ENCODE results near the gene MME. TPM values are rescaled to one million over a fixed set of nuclear protein-coding genes. Genes with fewer than 3 reads are reported as not detected.

MME gene
- polyA plus RNA-seq, 1 experiment: 208 TPM

DNA sequence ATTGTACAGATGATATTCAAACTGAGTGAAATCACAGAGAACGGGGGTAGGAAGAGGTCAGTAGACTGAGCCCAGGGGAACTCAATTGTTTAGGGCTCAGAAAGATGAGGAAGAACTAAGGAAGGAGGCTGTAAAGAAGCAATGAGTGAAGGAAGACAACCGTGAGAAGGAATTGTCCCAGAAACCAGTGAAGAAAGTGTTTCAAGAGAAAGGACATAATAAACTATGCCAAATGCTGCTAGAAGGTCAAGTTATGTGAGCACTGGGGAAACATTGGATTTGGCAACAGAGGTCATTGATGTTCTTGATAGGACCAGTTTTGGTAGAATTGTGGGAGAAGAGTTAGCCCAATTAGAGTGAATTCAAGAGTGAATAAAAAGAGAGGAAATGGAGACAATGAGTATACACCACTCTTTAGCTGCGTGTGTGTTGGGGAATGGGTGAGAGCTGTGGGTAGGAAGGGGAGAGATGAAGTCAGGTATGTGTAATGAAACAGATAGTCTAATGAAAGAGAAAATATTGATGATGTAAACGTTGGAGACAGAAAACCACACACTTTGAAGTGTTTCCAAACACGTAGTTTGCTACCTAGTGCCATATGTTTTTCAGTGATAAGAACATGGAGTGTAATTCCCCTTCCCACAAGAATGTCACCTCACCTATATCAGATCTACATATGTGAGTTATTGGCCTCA lies 42.5 kb upstream of the MME start:
- TF ChIP-seq, protein P1, sequence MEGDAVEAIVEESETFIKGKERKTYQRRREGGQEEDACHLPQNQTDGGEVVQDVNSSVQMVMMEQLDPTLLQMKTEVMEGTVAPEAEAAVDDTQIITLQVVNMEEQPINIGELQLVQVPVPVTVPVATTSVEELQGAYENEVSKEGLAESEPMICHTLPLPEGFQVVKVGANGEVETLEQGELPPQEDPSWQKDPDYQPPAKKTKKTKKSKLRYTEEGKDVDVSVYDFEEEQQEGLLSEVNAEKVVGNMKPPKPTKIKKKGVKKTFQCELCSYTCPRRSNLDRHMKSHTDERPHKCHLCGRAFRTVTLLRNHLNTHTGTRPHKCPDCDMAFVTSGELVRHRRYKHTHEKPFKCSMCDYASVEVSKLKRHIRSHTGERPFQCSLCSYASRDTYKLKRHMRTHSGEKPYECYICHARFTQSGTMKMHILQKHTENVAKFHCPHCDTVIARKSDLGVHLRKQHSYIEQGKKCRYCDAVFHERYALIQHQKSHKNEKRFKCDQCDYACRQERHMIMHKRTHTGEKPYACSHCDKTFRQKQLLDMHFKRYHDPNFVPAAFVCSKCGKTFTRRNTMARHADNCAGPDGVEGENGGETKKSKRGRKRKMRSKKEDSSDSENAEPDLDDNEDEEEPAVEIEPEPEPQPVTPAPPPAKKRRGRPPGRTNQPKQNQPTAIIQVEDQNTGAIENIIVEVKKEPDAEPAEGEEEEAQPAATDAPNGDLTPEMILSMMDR (IDR thresholded peaks at IDR 0.05; ENCODE audit: insufficient read depth, low read depth, low read length): no peak
- H3K36me3 ChIP-seq (ENCODE audit: control insufficient read depth, insufficient read depth, low read length): no peaks in the 10 kb centered on the region
- ChIA-PET POLR2A (no interaction called here), CTCF (interaction anchor here (1.0 kb wide), 1 partner anchor 44 kb away, joined by 3 read pairs; no protein-coding TSS in a partner anchor)
- no peak overlapping the region for H3K4me3 ChIP-seq (ENCODE audit: low read depth, low read length)
- H3K27me3 ChIP-seq (ENCODE audit: control insufficient read depth, insufficient read depth, low read length): no peaks in the 10 kb centered on the region
- no peak for DNase-seq (ENCODE audit: low read depth)

DNA sequence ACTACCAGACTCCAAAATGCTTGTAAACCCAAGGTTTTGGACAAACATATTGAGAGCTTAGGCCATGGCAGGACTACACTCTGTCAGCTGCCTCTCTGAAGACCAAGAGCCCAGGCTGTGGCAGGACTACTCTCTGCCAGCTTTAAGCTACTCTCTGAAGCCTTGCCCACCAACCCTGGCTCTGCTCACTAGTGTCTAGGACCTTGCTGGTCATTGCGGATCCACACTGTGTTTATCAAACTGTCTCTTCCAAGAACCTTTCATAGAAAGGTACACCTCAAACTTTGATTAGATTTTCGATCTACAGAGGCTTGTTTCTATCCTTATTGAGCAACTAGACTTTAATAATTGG lies 41.9 kb upstream of the MME start:
- Histone ChIP-seq H3K4me3 (ENCODE audit: low read depth, low read length) (no peak overlapping the region), H3K27me3 (ENCODE audit: control insufficient read depth, insufficient read depth, low read length) (no peaks in the 10 kb centered on the region), H3K36me3 (ENCODE audit: control insufficient read depth, insufficient read depth, low read length) (no peaks in the 10 kb centered on the region)
- ChIA-PET POLR2A (no interaction called here), CTCF (no interaction called here)
- TF ChIP-seq, protein P1 (IDR thresholded peaks at IDR 0.05; ENCODE audit: insufficient read depth, low read depth, low read length): no peak
- no peak for DNase-seq (ENCODE audit: low read depth)

DNA sequence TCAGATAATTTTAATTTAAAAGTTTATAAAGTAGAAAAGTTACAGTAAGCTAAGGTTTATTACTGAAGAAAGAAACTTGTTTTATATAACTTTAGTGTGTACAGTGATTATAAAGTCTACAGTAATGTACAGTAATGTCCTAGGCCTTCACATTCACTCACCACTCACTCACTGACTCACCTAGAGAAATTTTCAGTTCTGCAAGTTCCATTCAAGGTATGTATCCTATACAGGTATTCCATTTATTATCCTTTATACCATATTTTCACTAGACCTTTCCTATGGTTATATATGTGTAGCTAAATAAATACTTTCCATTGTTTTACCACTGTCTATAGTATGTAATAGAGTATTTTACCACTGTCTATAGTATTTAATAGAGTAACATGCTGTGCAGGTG lies 33.2 kb upstream of the MME start:
- ChIA-PET CTCF (interaction anchor here (0.7 kb wide), 1 partner anchor 11 kb away, joined by 3 read pairs; no protein-coding TSS in a partner anchor), POLR2A (no interaction called here)
- Histone ChIP-seq H3K27me3 (ENCODE audit: control insufficient read depth, insufficient read depth, low read length) (no peaks in the 10 kb centered on the region), H3K36me3 (ENCODE audit: control insufficient read depth, insufficient read depth, low read length) (no peaks in the 10 kb centered on the region), H3K4me3 (ENCODE audit: low read depth, low read length) (no peak overlapping the region)
- DNase-seq (ENCODE audit: low read depth): no peak
- TF ChIP-seq, protein P1 (IDR thresholded peaks at IDR 0.05; ENCODE audit: insufficient read depth, low read depth, low read length): no peak

DNA sequence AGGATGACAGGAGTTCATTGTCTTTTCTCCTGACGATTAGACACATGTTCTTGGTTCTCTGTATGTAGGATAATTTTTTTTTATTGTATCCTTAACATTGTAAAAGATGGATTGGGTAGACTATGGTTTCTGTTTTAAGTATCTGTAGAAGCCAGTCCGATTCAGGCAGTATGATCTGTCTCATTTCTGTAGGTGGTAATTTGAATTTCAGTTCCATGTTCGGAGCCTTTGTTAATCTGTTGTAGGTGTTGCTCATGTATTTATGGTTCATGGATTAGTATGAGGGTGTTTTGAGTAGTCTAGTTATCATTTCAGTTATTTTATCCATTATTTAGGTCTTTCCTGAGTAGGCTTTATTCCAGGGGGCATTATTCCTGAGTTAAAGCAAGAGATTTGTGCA lies 32.4 kb upstream of the MME start:
- H3K36me3 ChIP-seq (ENCODE audit: control insufficient read depth, insufficient read depth, low read length): no peaks in the 10 kb centered on the region
- CTCF ChIA-PET: no interaction called here
- POLR2A ChIA-PET: no interaction called here
- no peaks in the 10 kb centered on the region for H3K27me3 ChIP-seq (ENCODE audit: control insufficient read depth, insufficient read depth, low read length)
- TF ChIP-seq, protein P1 (IDR thresholded peaks at IDR 0.05; ENCODE audit: insufficient read depth, low read depth, low read length): no peak
- DNase-seq (ENCODE audit: low read depth): no peak
- no peak overlapping the region for H3K4me3 ChIP-seq (ENCODE audit: low read depth, low read length)

DNA sequence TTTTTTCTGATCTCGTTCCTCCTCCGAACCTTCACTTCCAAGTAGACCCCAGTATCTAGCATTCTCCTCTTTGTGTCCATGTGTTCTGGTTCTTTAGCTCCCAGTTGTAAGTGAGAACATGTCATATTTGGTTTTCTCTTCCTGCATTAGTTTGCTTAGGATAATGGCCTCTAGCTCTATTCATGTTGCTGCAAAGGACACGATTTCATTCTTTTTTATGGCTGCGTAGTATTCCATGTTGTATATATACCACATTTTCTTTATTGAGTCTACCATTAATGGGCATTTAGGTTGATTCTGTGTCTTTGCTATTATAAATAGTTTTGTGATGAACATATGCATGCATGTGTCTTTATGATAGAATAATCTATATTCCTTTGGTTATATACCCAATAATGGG lies 30.2 kb upstream of the MME start:
- CTCF ChIA-PET: interaction anchor here (1.2 kb wide), 1 partner anchor 15 kb away, joined by 3 read pairs; no protein-coding TSS in a partner anchor
- DNase-seq (ENCODE audit: low read depth): no peak

More for the DNA sequence above, 30.2 kb upstream of the MME start:
- Histone ChIP-seq H3K27me3 (ENCODE audit: control insufficient read depth, insufficient read depth, low read length) (no peaks in the 10 kb centered on the region), H3K4me3 (ENCODE audit: low read depth, low read length) (no peak overlapping the region), H3K36me3 (ENCODE audit: control insufficient read depth, insufficient read depth, low read length) (no peaks in the 10 kb centered on the region)
- TF ChIP-seq, protein P1 (IDR thresholded peaks at IDR 0.05; ENCODE audit: insufficient read depth, low read depth, low read length): no peak
- POLR2A ChIA-PET: no interaction called here

Data from BJ (cell line).